DOHH2 (cell line): ENCODE data around the gene COG4.

Experiments used
- CTCF ChIP-seq: fragments of 200-600 bp; sonication (generic); IDR thresholded peaks from one replicate; pipeline ENCODE4 v1.5.1; 2014; ENCODE audit warnings: antibody characterized with exemption, mild to moderate bottlenecking, low read depth, low read length; ENCODE audit not compliant: poor library complexity, severe bottlenecking
- EZH2phosphoT487 ChIP-seq: fragments of 200-600 bp; sonication (generic); IDR thresholded peaks from 2 replicates; pipeline ENCODE4 v1.6.1; 2017; ENCODE audit warnings: borderline replicate concordance, mild to moderate bottlenecking, antibody characterized with exemption, low read length, moderate library complexity, mixed read lengths

GRCh38 chr16:70494202-70494770 is 29.1 kb downstream of the COG4 start:
- TF ChIP-seq CTCF (no peak), EZH2phosphoT487 (no peak)
